Mucosa of descending colon (tissue), 3 donors: Measurements from ENCODE around the gene ALKBH7. TPM values are rescaled to one million over a fixed set of nuclear protein-coding genes. Genes with fewer than 3 reads are reported as not detected.
A peak's percentile ranks its signal among the peaks of the same experiment; 100 is the strongest.

Experiments used
- ATAC-seq: fragments of 200-7000 bp; cut with Tn5 transposase; one replicate; pipeline ENCODE4 v1.9.1; 2020; ENCODE audit warnings: mild to moderate bottlenecking, moderate library complexity
- DNase-seq, 3 donors: peaks; one replicate each; pipeline ENCODE4 v3.0.0-alpha.2; 2020
- H3K36me3 ChIP-seq: fragments of 200-600 bp; one replicate; pipeline ENCODE4 v1.8.0; 2021; ENCODE audit warnings: low read depth, mild to moderate bottlenecking
- H3K4me1 ChIP-seq: fragments of 200-600 bp; one replicate; pipeline ENCODE4 v1.8.0; 2021; ENCODE audit warnings: low read depth, mild to moderate bottlenecking
- H3K4me3 ChIP-seq: fragments of 200-600 bp; one replicate; pipeline ENCODE4 v1.8.0; 2021; ENCODE audit warnings: mild to moderate bottlenecking
- H3K9me3 ChIP-seq: fragments of 200-600 bp; one replicate; pipeline ENCODE4 v1.8.0; 2021; ENCODE audit warnings: mild to moderate bottlenecking
- CTCF ChIP-seq: fragments of 200-600 bp; IDR thresholded peaks from one replicate; pipeline ENCODE4 v1.8.0; 2022; ENCODE audit warnings: antibody characterized with exemption, mild to moderate bottlenecking
- intact Hi-C, 2 donors: fragments of 100-400 bp; cut with DNase I in 1 of 2; cut with micrococcal nuclease in 1 of 2; formaldehyde crosslinking; loops; one replicate each; pipeline versions ENCODE4 v1.11.0 to v1.11.1; 2022; cut with DNase I, micrococcal nuclease
- long read RNA-seq, 2 donors: library from polyadenylated mRNA; unstranded; transcript quantifications; one replicate each; pipeline ENCODE4 v2.0.0, GENCODE V29; 2019 to 2021
- total RNA-seq, 3 donors: library from RNA; stranded (reverse); fragmentation: NEBNext Ultra II Directional in 2 of 3; extraction: Animal tissue kit (Norgen Biotek cat#: 25700) in 2 of 3; gene quantifications; one replicate each; pipeline versions ENCODE4 v1.2.1 to v1.2.4, GENCODE V29; 2021 to 2023
- donor health status: DM: no; HTN: no; CAD: no; lungs with moderate emphysema.
- donor health status: DM: no; HTN: no; CAD: no.
- donor health status: DM: no; HTN: yes; CAD: no.

The ALKBH7 gene
- 100 to 1,000 TPM in 2 of 3 donors, 10 to 100 TPM in 1; 87.5 to 173 (median 110) TPM for total RNA-seq
- long read RNA-seq, donor 1, transcript ALKBH7-201 (4 exons, 1,332 nt): major isoform, 85 of 94 reads
- long read RNA-seq, donor 1, partial matches to known transcripts: 8 of 94 reads
- long read RNA-seq, donor 1, other reads (novel, unspliced or antisense): 1 of 94 reads
- long read RNA-seq, donor 2, transcript ALKBH7-201 (4 exons, 1,332 nt): major isoform, 144 of 148 reads
- long read RNA-seq, donor 2, partial matches to known transcripts: 2 of 148 reads
- long read RNA-seq, donor 2, other reads (novel, unspliced or antisense): 2 of 148 reads

- peak within 1 kb of the TSS; percentile 52 for H3K4me3 ChIP-seq
- DNase-seq: peak; percentile 94 to 100 (median 98)
- H3K36me3 ChIP-seq: no peaks in the 10 kb centered on the region
- peak; percentile 86 for ATAC-seq
- no peaks in the 10 kb centered on the region for H3K9me3 ChIP-seq
- peaks cover 4% of the 10 kb centered on the region for H3K4me1 ChIP-seq
- no peak for TF ChIP-seq CTCF
- intact Hi-C loops: no loop called here
These were observed at the start of gene ALKBH7 for GRCh38 chr19:6372594-6373095. Gene ALKBH7 (plus strand): TSS chr19:6372794. CDS start chr19:6372821, 27 bp downstream.

- Histone ChIP-seq H3K4me1 (no peaks in the 10 kb centered on the region), H3K36me3 (no peaks in the 10 kb centered on the region), H3K9me3 (no peaks in the 10 kb centered on the region), H3K4me3 (no peak overlapping the region)
- intact Hi-C loops: no loop called here
- DNase-seq: no peak
- ATAC-seq: no peak
- TF ChIP-seq CTCF: no peak
These were observed 47.8 kb upstream of the ALKBH7 start for GRCh38 chr19:6324757-6325156.

GRCh38 chr19:6325614-6326013 lies 47.0 kb upstream of the ALKBH7 start:
- DNase-seq (no peak), ATAC-seq (no peak)
- intact Hi-C loops: no loop called here
- H3K9me3 ChIP-seq: no peaks in the 10 kb centered on the region
- no peak overlapping the region for H3K4me3 ChIP-seq
- H3K4me1 ChIP-seq: no peaks in the 10 kb centered on the region
- TF ChIP-seq CTCF: no peak
- no peaks in the 10 kb centered on the region for H3K36me3 ChIP-seq

- DNase-seq: no peak
- intact Hi-C loops: no loop called here
- H3K4me1 ChIP-seq: no peaks in the 10 kb centered on the region
- no peaks in the 10 kb centered on the region for H3K36me3 ChIP-seq
- no peak for TF ChIP-seq CTCF
- ATAC-seq: no peak
- H3K4me3 ChIP-seq: no peak overlapping the region
- H3K9me3 ChIP-seq: no peaks in the 10 kb centered on the region
These were observed 45.8 kb upstream of the ALKBH7 start for GRCh38 chr19:6326815-6327214.

- H3K4me1 ChIP-seq: no peaks in the 10 kb centered on the region
- DNase-seq (no peak), ATAC-seq (no peak)
- no peak for TF ChIP-seq CTCF
- intact Hi-C loops: no loop called here
- no peaks in the 10 kb centered on the region for H3K9me3 ChIP-seq
- H3K36me3 ChIP-seq: no peaks in the 10 kb centered on the region
- no peak within 1 kb of the TSS for H3K4me3 ChIP-seq
These were observed 39.2 kb upstream of the ALKBH7 start, which contains the start of gene ACER1 for GRCh38 chr19:6333439-6333838. Gene ACER1 (minus strand): TSS chr19:6333612. CDS start chr19:6333551, 61 bp downstream.
